DLD1 (cell line): ENCODE data around the gene SMARCA5.
"Not testable (repeated sequence)": the region's sequence is repeated elsewhere in the genome, so short reads cannot be mapped to it uniquely, and the experiment has no call there.

Source experiments
- in situ Hi-C: cut with HindIII; loops from 2 replicates; pipeline ENCODE4 v1.10.0; 2017; ENCODE audit warnings: low sequenced_read_pairs

The SMARCA5 gene

GRCh38 chr4:143513314-143514168 is at the start of gene SMARCA5:
TSS of gene SMARCA5 (plus strand) at chr4:143513702. CDS start at chr4:143513925, 223 bp downstream.
- in situ Hi-C loops = no loop called here

- in situ Hi-C loops = no loop called here
These were observed 40.0 kb upstream of the SMARCA5 start for GRCh38 chr4:143473334-143474126.

GRCh38 chr4:143477487-143477886 is 36.0 kb upstream of the SMARCA5 start:
- in situ Hi-C loops = no loop called here

- in situ Hi-C loops = no loop called here
These were observed 32.1 kb upstream of the SMARCA5 start for GRCh38 chr4:143481361-143481760.

GRCh38 chr4:143482840-143483239 is 30.7 kb upstream of the SMARCA5 start:
- in situ Hi-C loops = no loop called here

GRCh38 chr4:143486314-143486713 is 27.2 kb upstream of the SMARCA5 start:
- in situ Hi-C loops = no loop called here

- in situ Hi-C loops = no loop called here
These were observed 24.8 kb upstream of the SMARCA5 start for GRCh38 chr4:143488687-143489086.

GRCh38 chr4:143489106-143489505 is 24.4 kb upstream of the SMARCA5 start:
- in situ Hi-C loops = no loop called here

GRCh38 chr4:143498021-143498420 is 15.5 kb upstream of the SMARCA5 start:
- in situ Hi-C loops = no loop called here

- in situ Hi-C loops = no loop called here
These were observed 11.3 kb upstream of the SMARCA5 start for GRCh38 chr4:143502231-143502630.

- in situ Hi-C loops = no loop called here
These were observed 7.5 kb upstream of the SMARCA5 start for GRCh38 chr4:143506031-143506430.

- in situ Hi-C loops = no loop called here
These were observed 1.6 kb upstream of the SMARCA5 start for GRCh38 chr4:143511906-143512305.

- in situ Hi-C loops = no loop called here
These were observed 556 bp upstream of the SMARCA5 start for GRCh38 chr4:143512978-143513313.

- in situ Hi-C loops = no loop called here
These were observed 630 bp downstream of the SMARCA5 start for GRCh38 chr4:143514169-143514495.

GRCh38 chr4:143514497-143514896 is 995 bp downstream of the SMARCA5 start:
- in situ Hi-C loops = no loop called here

- in situ Hi-C loops = no loop called here
These were observed 1.4 kb downstream of the SMARCA5 start for GRCh38 chr4:143514901-143515300.

GRCh38 chr4:143515905-143516304 is 2.4 kb downstream of the SMARCA5 start:
- in situ Hi-C loops = no loop called here

- in situ Hi-C loops = no loop called here
These were observed 4.3 kb downstream of the SMARCA5 start for GRCh38 chr4:143517764-143518163.

- in situ Hi-C loops = no loop called here
These were observed 10.7 kb downstream of the SMARCA5 start for GRCh38 chr4:143524211-143524610.

- in situ Hi-C loops = not testable (repeated sequence)
These were observed 14.5 kb downstream of the SMARCA5 start for GRCh38 chr4:143528046-143528445.

GRCh38 chr4:143531380-143531779 is 17.9 kb downstream of the SMARCA5 start:
- in situ Hi-C loops = no loop called here

- in situ Hi-C loops = no loop called here
These were observed 18.4 kb downstream of the SMARCA5 start for GRCh38 chr4:143531788-143532491.
